ENCODE results near the gene LAMB1. TPM values are rescaled to one million over a fixed set of nuclear protein-coding genes. Genes with fewer than 3 reads are reported as not detected.

Gene LAMB1
- total RNA-seq, 1 experiment from 2014 or later = 18.9 TPM

DNA sequence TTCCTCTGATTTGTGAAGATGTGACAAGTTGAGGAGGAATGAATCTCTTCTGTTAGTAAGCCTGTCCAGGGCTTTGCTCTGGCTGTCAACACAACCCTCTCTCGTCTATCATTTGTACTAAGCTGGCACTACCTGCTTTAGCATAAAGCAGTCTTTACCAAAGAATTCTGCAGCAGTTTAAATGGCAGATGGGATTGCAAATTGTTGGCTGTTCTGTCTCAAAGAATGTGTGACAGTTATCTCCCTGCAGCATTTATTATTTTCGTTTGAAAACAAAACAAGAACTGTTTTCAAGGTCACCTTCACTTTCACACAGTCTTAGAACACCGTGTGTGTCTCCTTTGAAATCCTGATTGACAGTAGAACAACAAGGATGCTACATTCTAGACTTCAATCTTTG lies 4.8 kb upstream of the LAMB1 start:
- Histone ChIP-seq H3K36me3 (no peaks in the 10 kb centered on the region), H3K4me3 (no peak overlapping the region), H3K27me3 (no peaks in the 10 kb centered on the region), H3K9me3 (no peaks in the 10 kb centered on the region)
- DNase-seq = no peak

DNA sequence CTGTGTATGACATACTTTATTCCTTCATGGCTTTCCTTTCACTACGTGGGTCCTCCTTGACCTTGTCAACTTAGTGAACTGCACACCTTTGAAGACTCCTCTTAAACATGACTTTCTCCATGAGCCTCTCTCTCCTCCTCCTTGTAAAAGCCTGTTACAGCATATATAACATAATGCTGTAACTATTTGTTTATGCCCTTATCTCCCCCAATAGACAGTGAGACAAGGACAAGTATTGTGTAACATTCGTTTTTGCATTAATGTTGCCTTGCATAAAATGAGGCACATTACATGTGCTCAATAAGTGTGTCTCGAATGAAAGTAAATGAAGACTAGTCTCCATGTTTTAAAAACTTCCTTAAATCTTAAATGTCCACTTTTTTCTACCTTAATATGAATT lies 4.3 kb upstream of the LAMB1 start:
- no peaks in the 10 kb centered on the region for H3K27me3 ChIP-seq
- H3K36me3 ChIP-seq = no peaks in the 10 kb centered on the region
- no peak for DNase-seq
- no peaks in the 10 kb centered on the region for H3K9me3 ChIP-seq
- H3K4me3 ChIP-seq = no peak overlapping the region

DNA sequence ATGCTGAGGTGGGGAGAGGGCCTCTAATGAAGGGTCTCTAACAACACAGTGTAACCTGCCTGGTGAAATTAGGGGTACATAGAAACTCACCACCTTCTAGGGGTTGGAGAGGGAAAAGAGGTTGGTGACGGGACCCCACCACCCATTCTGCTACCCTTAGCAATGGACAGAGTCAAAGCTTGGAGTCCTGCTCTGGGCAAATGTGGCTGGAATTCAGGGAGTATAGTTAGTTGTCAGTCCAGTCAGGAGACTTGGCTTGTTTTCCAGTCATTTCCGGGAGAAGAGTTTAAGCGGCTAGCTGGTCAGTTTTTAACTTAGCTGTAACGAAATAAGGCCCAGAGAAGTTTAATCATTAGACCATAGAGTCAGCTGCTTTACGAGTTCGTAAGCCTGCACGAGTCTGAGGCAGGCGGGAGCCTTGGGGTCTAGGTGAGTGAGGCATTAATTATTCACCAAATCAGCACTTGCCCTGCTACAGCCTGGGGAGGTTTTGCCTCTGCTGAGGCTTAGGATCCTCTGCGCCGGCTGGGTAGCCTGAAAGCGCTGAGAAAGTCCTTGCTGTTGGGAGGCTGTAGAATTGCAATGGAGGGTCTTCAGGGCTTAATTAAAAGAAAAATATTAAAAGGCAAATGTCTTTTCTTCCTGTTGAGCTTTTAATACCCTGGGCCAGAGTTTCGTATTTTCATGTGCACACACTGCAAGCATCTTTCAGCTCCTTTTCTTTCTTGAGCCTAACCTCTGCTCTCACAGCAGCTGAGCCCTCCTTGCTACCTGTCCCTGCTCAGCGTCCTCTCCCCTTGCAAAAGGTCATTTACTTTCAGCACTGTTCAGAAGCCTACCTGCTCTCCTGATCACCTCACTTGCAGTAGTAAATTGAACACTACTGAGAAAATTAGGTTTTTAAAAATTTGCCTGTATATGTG lies 1.5 kb upstream of the LAMB1 start:
- H3K27me3 ChIP-seq = no peaks in the 10 kb centered on the region
- no peak overlapping the region for H3K4me3 ChIP-seq
- DNase-seq = no peak
- no peaks in the 10 kb centered on the region for H3K9me3 ChIP-seq
- H3K36me3 ChIP-seq = no peaks in the 10 kb centered on the region

DNA sequence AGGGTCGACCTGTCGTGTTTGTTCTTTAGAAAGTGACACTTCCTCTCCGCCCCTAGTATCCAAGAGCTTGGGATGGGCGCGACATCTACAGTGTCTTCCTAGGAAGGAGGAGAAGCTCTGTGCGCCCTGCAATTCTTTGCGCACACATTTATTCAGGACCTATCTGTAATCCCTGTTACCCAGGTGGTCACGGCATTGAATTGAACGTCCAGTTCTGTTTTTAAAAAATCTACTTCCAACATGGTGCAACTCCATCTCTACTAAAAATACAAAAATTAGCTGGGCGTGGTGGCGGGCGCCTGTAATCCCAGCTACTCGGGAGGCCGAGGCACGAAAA lies 606 bp upstream of the LAMB1 start:
- H3K27me3 ChIP-seq = no peaks in the 10 kb centered on the region
- no peaks in the 10 kb centered on the region for H3K36me3 ChIP-seq
- no peak for DNase-seq
- H3K4me3 ChIP-seq = peak overlapping the region; percentile 68
- H3K9me3 ChIP-seq = no peaks in the 10 kb centered on the region

DNA sequence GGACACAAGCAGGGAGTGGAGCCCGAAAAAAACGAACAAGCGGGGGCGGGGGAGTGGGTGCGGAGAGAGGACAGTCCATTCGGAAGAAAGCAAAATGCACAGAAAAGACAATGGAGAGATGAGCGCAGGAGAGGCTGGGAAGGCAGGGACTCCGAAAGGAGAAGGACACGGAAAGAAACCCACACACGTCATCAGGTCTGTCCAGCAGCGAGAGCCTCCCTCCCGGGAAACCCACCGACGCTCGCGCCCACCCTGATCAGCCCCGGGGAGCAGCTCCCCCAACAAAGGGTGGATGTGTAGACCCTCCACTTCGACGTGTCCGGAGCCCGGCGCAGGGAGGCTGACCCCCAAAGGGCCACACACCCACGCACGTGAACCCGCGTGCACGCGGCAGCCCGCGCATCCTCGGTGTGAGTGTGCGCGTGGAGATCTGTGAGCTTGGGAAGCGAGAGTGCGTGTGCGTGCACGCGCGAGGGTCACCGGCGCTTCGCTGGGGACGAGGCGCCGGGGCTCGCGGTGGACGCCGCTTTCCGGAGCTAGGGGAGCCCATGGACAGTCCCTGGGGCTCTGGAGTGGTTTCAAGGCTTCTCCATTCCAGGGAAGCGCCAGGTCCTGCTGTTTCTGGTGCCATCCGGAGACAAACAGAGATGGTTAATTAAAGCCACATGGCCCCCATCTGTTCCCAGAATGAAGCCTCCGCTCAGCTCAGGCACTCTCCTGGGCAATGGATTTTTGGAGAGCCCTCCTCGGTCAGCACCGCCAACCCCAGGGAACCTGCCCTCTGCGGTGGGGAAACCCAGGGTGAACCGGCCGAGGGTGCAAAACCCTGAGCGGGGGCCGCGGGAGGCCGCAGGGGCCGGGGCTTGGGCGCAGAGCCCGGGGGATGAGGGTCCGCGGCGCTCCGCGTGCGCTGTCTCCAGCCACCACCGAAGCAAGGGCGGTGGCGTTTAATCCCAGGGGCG lies 916 bp downstream of the LAMB1 start:
- H3K4me3 ChIP-seq = peak overlapping the region; percentile 68
- H3K9me3 ChIP-seq = no peaks in the 10 kb centered on the region
- no peaks in the 10 kb centered on the region for H3K27me3 ChIP-seq
- H3K36me3 ChIP-seq = 0 out of 2 replicates have a peak, but pooled peaks cover 2% of the 10 kb centered on the region
- DNase-seq = peak; percentile 16

DNA sequence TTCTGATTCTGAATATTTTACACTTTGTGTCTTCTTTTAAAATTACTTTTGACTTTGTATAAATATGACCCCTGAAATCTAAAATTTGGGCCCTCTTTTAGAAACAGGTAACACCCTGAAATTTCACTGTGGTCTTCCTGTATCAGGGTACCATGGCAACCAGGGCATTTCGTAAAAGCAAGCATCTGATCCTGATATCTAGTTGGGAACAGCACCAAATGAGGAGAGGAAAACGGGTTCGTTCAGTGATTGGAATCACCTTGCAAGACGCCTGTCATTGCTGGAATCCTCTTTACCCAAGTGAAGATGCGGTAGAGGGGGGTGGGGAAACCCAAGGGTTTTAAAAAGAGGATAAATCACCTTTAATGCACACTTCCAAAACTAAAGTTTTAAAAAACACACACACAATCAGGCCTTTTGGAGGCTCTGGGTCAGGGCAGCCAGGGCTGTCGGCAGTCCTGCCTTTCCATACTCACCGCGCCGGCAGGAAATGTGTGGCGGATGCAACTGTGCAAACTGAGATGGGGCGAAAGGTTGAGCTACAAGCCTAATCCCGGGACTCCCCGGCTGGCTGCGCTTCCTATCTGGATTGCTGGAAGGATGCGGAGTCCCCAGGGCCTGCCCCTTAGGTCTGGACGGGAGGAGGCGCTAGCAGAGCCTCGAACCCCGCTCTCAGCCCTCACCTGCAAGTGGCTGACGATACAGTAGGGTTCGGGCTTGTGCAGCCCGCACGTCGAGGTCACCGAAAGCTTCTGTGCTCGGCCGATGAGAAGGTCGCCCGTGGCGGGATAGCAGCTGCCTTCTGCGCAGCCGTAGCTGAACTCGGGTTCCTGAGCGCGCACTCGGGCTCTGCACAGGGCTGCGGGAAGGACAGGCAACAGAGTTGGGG lies 1.8 kb downstream of the LAMB1 start:
- DNase-seq = no peak
- Histone ChIP-seq H3K27me3 (no peaks in the 10 kb centered on the region), H3K4me3 (peak overlapping the region; percentile 68), H3K9me3 (no peaks in the 10 kb centered on the region), H3K36me3 (0 out of 2 replicates have a peak, but pooled peaks cover 2% of the 10 kb centered on the region)

DNA sequence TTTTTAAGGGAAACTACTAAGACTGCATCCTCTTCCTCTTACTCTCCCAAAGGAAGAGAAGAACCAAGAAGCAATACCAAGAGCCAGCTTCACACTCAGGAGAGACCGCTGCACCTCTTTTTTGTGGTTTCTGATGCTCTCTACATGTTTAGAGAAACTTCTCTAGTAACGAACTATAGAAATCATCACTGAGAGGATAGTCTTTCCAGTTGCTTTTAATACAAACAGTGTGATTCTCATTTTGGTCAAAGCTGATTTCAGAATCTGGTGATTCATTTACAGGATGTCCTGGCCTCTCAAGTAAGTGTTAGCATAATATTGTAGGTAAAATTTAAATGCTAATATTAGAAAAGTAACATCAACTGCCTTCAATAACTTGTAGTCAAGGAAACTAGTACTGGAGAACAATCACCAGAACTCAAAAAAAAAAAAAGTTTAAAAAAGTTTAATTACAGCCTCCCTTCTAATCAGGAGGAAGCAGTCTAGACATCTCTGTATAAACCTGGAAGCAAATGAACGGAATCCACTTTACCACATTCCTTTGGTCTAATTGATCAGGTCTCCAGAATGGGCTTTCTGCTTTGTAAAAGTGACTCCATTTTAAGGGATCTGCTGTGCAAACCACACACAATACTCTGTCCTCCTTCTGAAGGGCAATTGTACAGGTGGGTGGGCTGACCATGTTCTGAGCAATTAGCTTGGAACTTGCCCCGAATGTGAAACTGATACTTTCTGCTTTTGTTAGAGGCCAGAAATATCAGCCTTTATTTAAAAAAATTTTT lies 3.0 kb downstream of the LAMB1 start:
- 0 out of 2 replicates have a peak, but pooled peaks cover 2% of the 10 kb centered on the region for H3K36me3 ChIP-seq
- H3K4me3 ChIP-seq = no peak overlapping the region
- no peaks in the 10 kb centered on the region for H3K9me3 ChIP-seq
- DNase-seq = no peak
- H3K27me3 ChIP-seq = no peaks in the 10 kb centered on the region

DNA sequence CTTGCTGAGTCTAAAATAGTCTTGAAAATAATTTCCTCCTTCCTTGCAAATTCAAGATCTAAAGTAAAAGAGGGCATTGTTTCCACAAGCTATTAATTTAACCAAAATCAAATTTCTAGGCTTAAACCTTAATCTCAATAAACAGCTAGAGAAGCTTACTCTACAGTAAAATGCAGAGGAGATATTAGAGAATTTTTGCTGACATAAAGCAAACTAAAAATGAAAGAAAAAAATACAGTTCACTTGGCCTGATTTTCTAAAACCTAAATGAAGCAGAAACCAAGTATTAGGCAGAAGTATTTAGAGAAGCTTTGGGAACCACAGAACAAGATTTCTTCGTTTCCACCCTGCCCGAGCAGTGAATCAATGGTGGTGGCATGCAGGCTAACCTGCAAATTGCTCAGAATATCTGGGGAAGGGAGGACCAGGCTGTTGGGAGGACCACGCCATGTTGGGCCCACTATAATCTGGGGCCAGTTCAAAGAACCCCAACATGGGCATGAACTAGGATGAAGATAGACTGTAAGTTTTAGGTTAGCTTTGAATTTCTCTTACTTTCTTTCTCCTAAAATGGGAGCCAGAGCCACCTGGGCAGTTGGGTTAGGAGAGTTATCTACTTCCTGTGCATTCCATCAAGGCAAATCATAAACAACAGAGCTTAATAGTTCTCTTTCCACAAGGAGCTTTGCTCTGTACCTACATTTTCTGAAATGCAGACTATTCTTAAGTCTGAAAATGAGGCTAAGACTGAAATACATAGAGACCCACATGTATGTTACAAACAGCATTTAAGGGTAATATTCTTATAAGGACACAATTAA lies 4.1 kb downstream of the LAMB1 start:
- no peaks in the 10 kb centered on the region for H3K27me3 ChIP-seq
- H3K36me3 ChIP-seq = peaks cover 3% of the 10 kb centered on the region; the same call in 1 of the 2 replicates
- no peak overlapping the region for H3K4me3 ChIP-seq
- no peak for DNase-seq
- H3K9me3 ChIP-seq = no peaks in the 10 kb centered on the region

DNA sequence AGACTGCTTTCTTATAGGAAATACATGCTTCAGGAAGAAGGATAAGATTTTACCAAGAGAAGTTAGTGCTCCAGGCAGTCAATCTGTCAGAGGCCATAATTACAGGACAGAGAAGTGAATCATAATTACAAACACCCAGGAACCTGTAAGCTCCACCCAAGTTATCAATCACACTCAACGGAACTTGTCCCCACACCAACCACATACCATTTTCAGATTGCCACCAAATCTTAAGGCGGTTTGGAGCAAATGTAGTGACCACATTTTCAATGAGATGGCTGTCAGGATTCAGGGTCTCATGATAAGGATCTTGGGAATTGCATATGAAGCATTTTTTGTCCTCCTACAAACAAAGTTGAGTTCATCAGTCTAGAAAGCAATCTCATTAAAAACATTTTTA lies 4.8 kb downstream of the LAMB1 start:
- Histone ChIP-seq H3K27me3 (no peaks in the 10 kb centered on the region), H3K9me3 (no peaks in the 10 kb centered on the region), H3K36me3 (peaks cover 4% of the 10 kb centered on the region; the same call in 1 of the 2 replicates), H3K4me3 (no peak overlapping the region)
- no peak for DNase-seq

DNA sequence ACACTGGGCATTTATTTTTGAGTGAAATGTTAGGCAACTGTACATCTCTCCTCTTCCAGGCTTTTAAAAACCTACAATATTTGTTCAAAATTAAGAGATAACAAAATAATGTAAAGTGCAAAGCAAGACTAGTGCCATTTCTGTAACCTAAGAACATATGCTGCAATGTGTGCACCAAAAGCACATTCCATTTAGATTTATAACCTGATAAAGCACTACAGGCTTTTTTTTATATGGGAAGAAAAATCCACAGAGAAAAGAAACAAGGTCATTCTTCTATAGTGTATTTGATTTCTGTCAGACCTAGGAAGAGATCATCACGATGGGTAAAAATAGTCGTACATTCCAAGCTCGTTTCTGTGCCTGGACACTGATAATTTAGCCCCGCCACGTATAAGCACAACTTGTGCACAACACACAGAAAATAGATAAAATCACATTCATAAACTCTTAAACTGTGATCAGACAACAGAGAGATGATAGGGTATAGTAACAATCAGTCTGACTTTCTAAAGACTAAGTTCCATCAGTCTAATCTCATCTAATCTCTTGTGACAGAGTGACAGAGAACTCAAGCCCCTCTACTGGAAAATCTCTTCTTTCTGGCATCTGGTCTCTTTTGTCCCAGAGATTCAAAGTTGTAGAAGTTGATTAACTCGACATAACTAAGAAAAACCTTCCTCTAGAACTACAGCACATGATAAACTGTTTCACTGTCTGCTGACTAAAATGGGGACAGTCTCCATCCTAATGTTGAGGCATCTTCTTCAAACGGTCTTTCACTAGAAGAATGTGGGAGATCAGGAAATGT lies 6.7 kb downstream of the LAMB1 start:
- no peak for DNase-seq
- Histone ChIP-seq H3K4me3 (no peak overlapping the region), H3K27me3 (no peaks in the 10 kb centered on the region), H3K9me3 (no peaks in the 10 kb centered on the region), H3K36me3 (peaks cover 4% of the 10 kb centered on the region; the same call in 1 of the 2 replicates)

DNA sequence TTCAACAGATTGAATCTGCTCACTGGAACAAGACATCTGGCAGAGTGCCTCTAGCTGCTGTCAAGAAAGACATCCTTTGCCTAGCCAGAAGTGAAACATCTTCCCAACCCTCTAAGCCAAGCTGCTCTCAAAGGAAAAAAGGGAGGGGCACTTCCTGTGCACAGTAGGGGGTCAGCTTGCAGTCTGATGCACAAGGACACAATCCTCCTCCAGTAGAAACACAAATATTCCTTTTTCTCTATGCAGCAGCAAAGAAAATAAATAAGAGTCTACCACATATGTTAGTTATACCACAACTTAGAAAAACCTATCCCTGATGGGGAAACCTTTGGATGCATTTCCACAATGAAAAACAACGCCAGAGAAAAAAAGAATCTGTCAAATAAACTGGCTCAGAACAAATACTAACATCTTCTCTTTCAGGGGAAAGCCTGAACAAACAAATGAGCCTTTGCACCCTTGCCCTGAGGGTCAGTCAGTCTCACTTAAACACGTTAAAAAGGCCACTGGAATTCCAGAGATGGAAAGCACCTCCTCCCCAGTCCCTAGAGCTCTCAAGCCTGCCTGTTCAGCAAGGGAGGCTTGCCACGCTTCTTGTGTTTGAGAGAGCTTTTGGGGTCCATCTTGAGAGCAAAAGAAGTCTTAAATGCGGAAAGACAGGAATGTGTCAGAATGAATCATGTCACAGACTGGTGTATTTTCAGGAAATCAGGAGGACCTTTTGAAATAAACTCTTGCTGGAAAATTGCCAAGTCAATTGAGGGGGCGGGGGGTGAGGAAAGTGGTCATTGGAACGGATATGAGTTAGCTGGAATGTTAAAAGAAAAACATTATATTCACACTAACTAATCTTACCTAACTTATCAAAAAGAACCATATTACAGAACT lies 7.5 kb downstream of the LAMB1 start:
- H3K4me3 ChIP-seq = no peak overlapping the region
- no peaks in the 10 kb centered on the region for H3K9me3 ChIP-seq
- H3K36me3 ChIP-seq = peaks cover 4% of the 10 kb centered on the region; the same call in 1 of the 2 replicates
- peak; percentile 79 for DNase-seq
- H3K27me3 ChIP-seq = no peaks in the 10 kb centered on the region

DNA sequence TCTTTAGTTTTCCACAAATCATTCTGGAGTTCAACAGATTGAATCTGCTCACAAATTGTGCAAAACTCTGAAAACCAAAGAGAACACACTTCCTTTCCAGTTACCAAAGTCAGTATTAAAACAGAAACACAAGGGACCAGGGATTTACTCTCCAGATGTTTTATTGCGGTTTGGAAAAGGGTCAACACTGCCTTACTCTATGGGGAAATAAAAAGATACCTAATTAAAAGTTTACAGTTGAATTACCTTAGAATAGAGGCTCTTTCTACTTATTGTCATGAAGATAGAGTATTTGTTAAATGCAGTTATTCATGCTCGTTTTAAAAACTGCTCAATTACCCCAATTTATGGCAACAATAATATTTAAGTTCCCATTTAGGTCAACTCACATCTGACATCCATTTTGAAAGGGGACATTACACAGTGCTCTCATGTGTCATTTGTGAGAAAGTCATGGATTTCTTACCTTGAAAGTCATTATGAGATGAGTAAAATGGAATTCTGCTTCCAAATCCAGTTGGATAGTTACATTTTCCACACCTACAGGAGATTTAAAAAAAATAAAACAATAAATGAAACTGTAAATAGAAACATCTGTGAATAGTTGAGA lies 8.4 kb downstream of the LAMB1 start:
- no peaks in the 10 kb centered on the region for H3K9me3 ChIP-seq
- peaks cover 4% of the 10 kb centered on the region; the same call in 1 of the 2 replicates for H3K36me3 ChIP-seq
- no peak overlapping the region for H3K4me3 ChIP-seq
- no peak for DNase-seq
- no peaks in the 10 kb centered on the region for H3K27me3 ChIP-seq

DNA sequence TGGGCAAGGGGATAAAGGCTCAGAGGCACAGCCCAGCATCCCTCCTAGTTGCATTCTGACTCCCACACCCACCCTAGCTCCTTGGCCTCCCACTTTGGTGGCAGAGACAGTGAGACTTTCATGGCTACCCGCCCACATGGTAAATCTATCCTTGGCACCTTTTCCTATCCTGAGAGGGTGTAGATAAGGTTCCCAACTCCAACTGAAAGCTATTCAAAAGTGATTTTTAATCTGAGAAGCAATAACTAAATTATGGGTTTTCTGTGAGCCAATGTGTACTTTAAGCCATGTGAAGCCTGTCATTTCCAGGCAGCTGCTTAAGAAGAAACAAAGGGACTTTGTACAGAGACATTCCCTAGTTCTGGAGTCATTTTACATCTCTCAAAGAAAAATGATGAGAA lies 9.1 kb downstream of the LAMB1 start:
- H3K4me3 ChIP-seq = no peak overlapping the region
- peaks cover 4% of the 10 kb centered on the region; the same call in 1 of the 2 replicates for H3K36me3 ChIP-seq
- H3K27me3 ChIP-seq = no peaks in the 10 kb centered on the region
- no peaks in the 10 kb centered on the region for H3K9me3 ChIP-seq
- DNase-seq = no peak

Data from MG63 (cell line).